HEK293 (cell line): ENCODE results near the gene CXorf58.
A peak's percentile ranks its signal among the peaks of the same experiment; 100 is the strongest.

Experiments
- AEBP2 ChIP-seq: fragments of 450-650 bp; formaldehyde crosslinking; IDR thresholded peaks from 2 replicates; pipeline ENCODE4 v1.5.1; 2016; ENCODE audit warnings: missing biosample characterization, missing genetic modification characterization, borderline replicate concordance
- ATF2 ChIP-seq: fragments of 450-650 bp; formaldehyde crosslinking; IDR thresholded peaks from 2 replicates; pipeline ENCODE4 v1.5.1; 2016; ENCODE audit warnings: missing biosample characterization, missing genetic modification characterization, low read depth
- CTCF ChIP-seq: fragments of 450-650 bp; formaldehyde crosslinking; IDR thresholded peaks from 2 replicates; pipeline ENCODE4 v1.5.1; 2016; ENCODE audit warnings: missing biosample characterization, missing genetic modification characterization
- HOXD13 ChIP-seq: sonication (generic); formaldehyde crosslinking; IDR thresholded peaks from 2 replicates; pipeline ENCODE4 v1.8.0; 2022; ENCODE audit warnings: missing genetic modification reagents, borderline replicate concordance
- KLF1 ChIP-seq: fragments of 450-650 bp; formaldehyde crosslinking; IDR thresholded peaks from 2 replicates; pipeline ENCODE4 v1.5.1; 2016; ENCODE audit warnings: missing biosample characterization, missing genetic modification characterization
- KLF8 ChIP-seq: fragments of 450-650 bp; formaldehyde crosslinking; IDR thresholded peaks from 2 replicates; pipeline ENCODE4 v1.5.1; 2016; ENCODE audit warnings: missing biosample characterization, missing genetic modification characterization
- OSR2 ChIP-seq: fragments of 450-650 bp; formaldehyde crosslinking; IDR thresholded peaks from 2 replicates; pipeline ENCODE4 v1.5.1; 2016; ENCODE audit warnings: missing biosample characterization, missing genetic modification characterization
- PRDM1 ChIP-seq: fragments of 450-650 bp; formaldehyde crosslinking; IDR thresholded peaks from 2 replicates; pipeline ENCODE4; 2016; ENCODE audit warnings: missing biosample characterization, missing genetic modification characterization
- PRDM4 ChIP-seq: fragments of 450-650 bp; formaldehyde crosslinking; IDR thresholded peaks from 2 replicates; pipeline ENCODE4 v1.5.1; 2017; ENCODE audit warnings: missing biosample characterization, missing genetic modification characterization
- PRDM6 ChIP-seq: fragments of 450-650 bp; formaldehyde crosslinking; IDR thresholded peaks from 2 replicates; pipeline ENCODE4 v1.5.1; 2017; ENCODE audit warnings: missing biosample characterization, missing genetic modification characterization
- REPIN1 ChIP-seq: fragments of 450-650 bp; formaldehyde crosslinking; IDR thresholded peaks from 2 replicates; pipeline ENCODE4 v1.5.1; 2017; ENCODE audit warnings: missing biosample characterization, missing genetic modification characterization, low read depth
- WT1 ChIP-seq: fragments of 450-650 bp; formaldehyde crosslinking; IDR thresholded peaks from 2 replicates; pipeline ENCODE4 v1.5.1; 2016; ENCODE audit warnings: missing biosample characterization, missing genetic modification characterization
- ZBTB1 ChIP-seq: fragments of 450-650 bp; formaldehyde crosslinking; IDR thresholded peaks from 2 replicates; pipeline ENCODE4 v1.5.1; 2016; ENCODE audit warnings: missing biosample characterization, missing genetic modification characterization
- ZBTB49 ChIP-seq: fragments of 450-650 bp; formaldehyde crosslinking; IDR thresholded peaks from 2 replicates; pipeline ENCODE4 v1.5.1; 2016; ENCODE audit warnings: missing biosample characterization, missing genetic modification characterization, low read depth
- ZBTB8A ChIP-seq: fragments of 450-650 bp; formaldehyde crosslinking; IDR thresholded peaks from 2 replicates; pipeline ENCODE4 v1.5.1; 2016; ENCODE audit warnings: missing biosample characterization, missing genetic modification characterization
- ZFHX2 ChIP-seq: fragments of 450-650 bp; formaldehyde crosslinking; conservative IDR thresholded peaks from 2 replicates; pipeline ENCODE4 v1.5.1; 2016; ENCODE audit warnings: missing biosample characterization, missing genetic modification characterization
- ZNF223 ChIP-seq: fragments of 450-650 bp; formaldehyde crosslinking; IDR thresholded peaks from 2 replicates; pipeline ENCODE4 v1.5.1; 2016; ENCODE audit warnings: missing biosample characterization, missing genetic modification characterization
- ZNF341 ChIP-seq: fragments of 450-650 bp; formaldehyde crosslinking; IDR thresholded peaks from 2 replicates; pipeline ENCODE4; 2016; ENCODE audit warnings: low read depth, missing biosample characterization, missing genetic modification characterization
- ZNF404 ChIP-seq: fragments of 450-650 bp; formaldehyde crosslinking; IDR thresholded peaks from 2 replicates; pipeline ENCODE4 v1.5.1; 2017; ENCODE audit warnings: missing biosample characterization, missing genetic modification characterization
- ZNF473 ChIP-seq: fragments of 450-650 bp; formaldehyde crosslinking; IDR thresholded peaks from 2 replicates; pipeline ENCODE4 v1.5.1; 2017; ENCODE audit warnings: missing biosample characterization, missing genetic modification characterization
- ZNF548 ChIP-seq: fragments of 450-650 bp; formaldehyde crosslinking; IDR thresholded peaks from 2 replicates; pipeline ENCODE4 v1.5.1; 2016; ENCODE audit warnings: missing biosample characterization, missing genetic modification characterization
- ZNF560 ChIP-seq: fragments of 450-650 bp; formaldehyde crosslinking; IDR thresholded peaks from 2 replicates; pipeline ENCODE4 v1.5.1; 2017; ENCODE audit warnings: missing biosample characterization, missing genetic modification characterization, borderline replicate concordance
- ZNF623 ChIP-seq: fragments of 450-650 bp; formaldehyde crosslinking; IDR thresholded peaks from 2 replicates; pipeline ENCODE4 v1.5.1; 2016; ENCODE audit warnings: missing biosample characterization, missing genetic modification characterization
- ZNF660 ChIP-seq: fragments of 450-650 bp; IDR thresholded peaks from 2 replicates; pipeline ENCODE4 v1.5.1; 2018; ENCODE audit warnings: missing biosample characterization, mild to moderate bottlenecking, missing genetic modification characterization
- ZNF677 ChIP-seq: fragments of 450-650 bp; IDR thresholded peaks from 2 replicates; pipeline ENCODE4 v1.5.0; 2018; ENCODE audit warnings: missing biosample characterization, mild to moderate bottlenecking, missing genetic modification characterization, moderate library complexity
- ZNF707 ChIP-seq: fragments of 450-650 bp; formaldehyde crosslinking; IDR thresholded peaks from 2 replicates; pipeline ENCODE4 v1.5.1; 2016; ENCODE audit warnings: missing biosample characterization, missing genetic modification characterization
- ZNF785 ChIP-seq: fragments of 450-650 bp; formaldehyde crosslinking; IDR thresholded peaks from 2 replicates; pipeline ENCODE4 v1.5.1; 2016; ENCODE audit warnings: missing biosample characterization, missing genetic modification characterization
- ZNF791 ChIP-seq: fragments of 450-650 bp; formaldehyde crosslinking; IDR thresholded peaks from 2 replicates; pipeline ENCODE4 v1.5.1; 2016; ENCODE audit warnings: missing biosample characterization, missing genetic modification characterization
- ZSCAN18 ChIP-seq: fragments of 450-650 bp; formaldehyde crosslinking; IDR thresholded peaks from 2 replicates; pipeline ENCODE4 v1.5.1; 2016; ENCODE audit warnings: missing biosample characterization, missing genetic modification characterization

The CXorf58 gene

GRCh38 chrX:23944234-23944633 is 36.4 kb downstream of the CXorf58 start (continued):
- TF ChIP-seq PRDM4 (tag by site-specific recombination) (peak; percentile 88), ZNF623 (tag by site-specific recombination) (no peak), ZFHX2 (tag by site-specific recombination) (no peak), ZNF473 (tag by site-specific recombination) (no peak), PRDM6 (tag by site-specific recombination) (peak; percentile 100), ZNF548 (no peak), ZNF660 (tag by site-specific recombination) (no peak), OSR2 (tag by site-specific recombination) (peak; percentile 93), ZNF791 (tag by site-specific recombination) (no peak), ZNF677 (tag by site-specific recombination) (no peak), AEBP2 (tag by site-specific recombination) (no peak), ZNF341 (tag by site-specific recombination) (no peak), ATF2 (tag by site-specific recombination) (peak; percentile 59), ZNF707 (tag by site-specific recombination) (no peak), PRDM1 (no peak), REPIN1 (tag by site-specific recombination) (no peak), WT1 (tag by site-specific recombination) (peak; percentile 82), ZBTB8A (tag by site-specific recombination) (no peak), ZBTB49 (tag by site-specific recombination) (no peak), CTCF (tag by site-specific recombination) (no peak), ZBTB1 (tag by site-specific recombination) (0 out of 2 replicates have a peak, but pooled peaks have one; percentile 82), ZNF560 (tag by site-specific recombination) (no peak), ZNF223 (no peak), HOXD13 (CRISPR knock-in tag) (0 out of 2 replicates have a peak, but pooled peaks have one; percentile 33), ZNF785 (tag by site-specific recombination) (no peak), KLF8 (tag by site-specific recombination) (peak; percentile 56; the same call in 1 of the 2 replicates), KLF1 (tag by site-specific recombination) (no peak), ZSCAN18 (no peak), ZNF404 (tag by site-specific recombination) (no peak)
